ENCODE data around the gene STAT6. TPM values are rescaled to one million over a fixed set of nuclear protein-coding genes. Genes with fewer than 3 reads are reported as not detected.
A peak's percentile ranks its signal among the peaks of the same experiment; 100 is the strongest.

The STAT6 gene
- total and polyA plus RNA-seq, 2 experiments from 2014 or later: 78.9 to 80.0 TPM

DNA sequence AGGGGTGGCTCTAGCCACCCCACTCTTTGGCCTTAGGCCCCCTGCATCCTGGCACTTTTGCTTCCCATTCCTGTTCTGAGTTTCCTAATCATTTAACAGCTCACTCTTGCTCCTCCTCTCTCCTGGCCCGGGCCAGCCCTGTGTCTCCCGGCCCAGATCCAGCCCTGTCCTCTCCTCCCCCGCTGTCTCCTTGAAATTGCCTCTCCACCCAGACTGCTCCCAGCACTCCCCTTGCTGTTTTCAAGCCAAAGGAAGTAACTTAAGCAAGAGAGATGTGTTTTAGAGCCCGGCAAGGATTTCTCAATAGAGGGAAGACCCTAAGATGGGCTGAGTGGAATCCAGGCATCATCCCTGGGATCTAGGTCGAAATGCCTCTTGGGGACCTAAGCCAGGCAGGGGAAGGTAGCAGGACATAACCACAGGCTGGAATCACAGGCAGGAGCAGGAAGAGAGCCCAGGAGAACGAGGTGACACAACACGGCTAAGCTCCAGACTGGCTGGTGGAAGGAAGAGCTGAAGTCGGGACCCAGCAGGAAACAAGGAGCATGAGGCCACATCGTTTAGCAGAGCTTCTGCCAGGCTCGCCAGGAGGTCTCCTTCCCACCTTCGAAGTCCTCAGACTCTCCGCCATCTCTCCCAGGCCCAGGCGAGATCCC, 38.2 kb upstream of the STAT6 start:
- Histone ChIP-seq H4K20me1 (ENCODE audit: insufficient read depth, poor library complexity, severe bottlenecking) (no peaks in the 10 kb centered on the region), H3K4me1 (ENCODE audit: insufficient read depth) (peaks cover 75% of the 10 kb centered on the region), H3K27me3 (no peaks in the 10 kb centered on the region), H3K9me3 (ENCODE audit: low read depth) (no peaks in the 10 kb centered on the region), H3K4me3 (no peak overlapping the region), H3K27ac (peak overlapping the region; percentile 98), H3K4me2 (peak overlapping the region; percentile 71), H2AFZ (no peak overlapping the region), H3K79me2 (peaks cover 42% of the 10 kb centered on the region), H3K36me3 (replicated peaks; ENCODE audit: insufficient read depth, low read depth) (no peaks in the 10 kb centered on the region), H3K9me2 (replicated peaks; ENCODE audit: insufficient read depth) (no peaks in the 10 kb centered on the region)
- TF ChIP-seq, protein P1, sequence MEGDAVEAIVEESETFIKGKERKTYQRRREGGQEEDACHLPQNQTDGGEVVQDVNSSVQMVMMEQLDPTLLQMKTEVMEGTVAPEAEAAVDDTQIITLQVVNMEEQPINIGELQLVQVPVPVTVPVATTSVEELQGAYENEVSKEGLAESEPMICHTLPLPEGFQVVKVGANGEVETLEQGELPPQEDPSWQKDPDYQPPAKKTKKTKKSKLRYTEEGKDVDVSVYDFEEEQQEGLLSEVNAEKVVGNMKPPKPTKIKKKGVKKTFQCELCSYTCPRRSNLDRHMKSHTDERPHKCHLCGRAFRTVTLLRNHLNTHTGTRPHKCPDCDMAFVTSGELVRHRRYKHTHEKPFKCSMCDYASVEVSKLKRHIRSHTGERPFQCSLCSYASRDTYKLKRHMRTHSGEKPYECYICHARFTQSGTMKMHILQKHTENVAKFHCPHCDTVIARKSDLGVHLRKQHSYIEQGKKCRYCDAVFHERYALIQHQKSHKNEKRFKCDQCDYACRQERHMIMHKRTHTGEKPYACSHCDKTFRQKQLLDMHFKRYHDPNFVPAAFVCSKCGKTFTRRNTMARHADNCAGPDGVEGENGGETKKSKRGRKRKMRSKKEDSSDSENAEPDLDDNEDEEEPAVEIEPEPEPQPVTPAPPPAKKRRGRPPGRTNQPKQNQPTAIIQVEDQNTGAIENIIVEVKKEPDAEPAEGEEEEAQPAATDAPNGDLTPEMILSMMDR (IDR thresholded peaks at IDR 0.05; ENCODE audit: poor library complexity): no peak
- TF ChIP-seq EZH2phosphoT487 (IDR thresholded peaks at IDR 0.05; ENCODE audit: low read depth, severe bottlenecking, unreplicated experiment): no peak
- TF ChIP-seq EZH2 (IDR thresholded peaks at IDR 0.05; ENCODE audit: borderline replicate concordance): no peak
- WGBS (ENCODE audit: low lambda C conversion rate, missing lambda C conversion rate): 64% methylated on average over 13 of the region's 13 CpGs
- DNase-seq (ENCODE audit: low spot score): peak; percentile 56

DNA sequence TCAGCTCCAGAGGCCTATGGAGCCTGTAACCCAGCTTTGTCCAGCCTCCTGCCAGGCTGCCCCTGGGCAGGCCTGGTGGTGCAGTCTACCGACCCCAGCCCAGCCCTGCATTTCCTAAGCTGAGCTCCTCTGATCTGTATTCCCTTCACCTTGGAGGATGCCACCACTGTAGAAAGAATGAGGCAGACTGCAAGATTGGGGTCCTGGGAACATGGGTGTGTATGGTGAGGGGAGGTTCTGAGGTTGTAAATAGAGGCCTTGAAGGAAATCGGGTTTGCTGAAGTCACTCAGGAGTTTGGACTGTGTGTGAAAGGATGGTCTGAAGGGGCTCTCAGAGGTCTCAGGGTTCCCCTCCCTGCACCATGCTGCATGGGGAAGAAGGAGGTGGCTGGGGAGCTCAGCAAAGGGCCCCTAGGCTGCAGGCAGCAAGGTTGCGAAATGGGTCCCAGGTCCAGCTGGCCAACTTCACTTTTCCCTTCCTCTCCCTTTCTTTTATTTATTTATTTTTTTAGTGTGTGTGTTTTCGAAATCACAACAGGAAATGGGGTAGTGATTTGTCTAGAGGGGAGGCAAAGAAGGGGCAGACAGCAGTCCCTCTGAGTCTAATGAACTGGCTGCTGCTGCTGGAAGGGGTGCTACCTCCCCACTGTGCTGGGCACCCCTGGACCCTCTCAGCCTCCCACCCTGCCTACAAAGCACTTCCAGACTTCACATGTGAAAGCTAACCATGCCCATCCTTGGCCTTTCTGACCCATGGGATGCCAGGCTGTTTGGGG, 37.5 kb upstream of the STAT6 start:
- TF ChIP-seq EZH2 (IDR thresholded peaks at IDR 0.05; ENCODE audit: borderline replicate concordance): no peak
- peaks cover 75% of the 10 kb centered on the region for H3K4me1 ChIP-seq (ENCODE audit: insufficient read depth)
- no peaks in the 10 kb centered on the region for H4K20me1 ChIP-seq (ENCODE audit: insufficient read depth, poor library complexity, severe bottlenecking)
- H2AFZ ChIP-seq: no peak overlapping the region
- H3K9me2 ChIP-seq (replicated peaks; ENCODE audit: insufficient read depth): no peaks in the 10 kb centered on the region
- H3K27ac ChIP-seq: peak overlapping the region; percentile 98
- no peaks in the 10 kb centered on the region for H3K9me3 ChIP-seq (ENCODE audit: low read depth)
- no peaks in the 10 kb centered on the region for H3K27me3 ChIP-seq
- H3K4me3 ChIP-seq: no peak overlapping the region
- peak overlapping the region; percentile 71 for H3K4me2 ChIP-seq
- 67% methylated on average over 4 of the region's 4 CpGs for WGBS (ENCODE audit: low lambda C conversion rate, missing lambda C conversion rate)
- no peaks in the 10 kb centered on the region for H3K36me3 ChIP-seq (replicated peaks; ENCODE audit: insufficient read depth, low read depth)
- peaks cover 45% of the 10 kb centered on the region for H3K79me2 ChIP-seq
- peak; percentile 68 for DNase-seq (ENCODE audit: low spot score)

DNA sequence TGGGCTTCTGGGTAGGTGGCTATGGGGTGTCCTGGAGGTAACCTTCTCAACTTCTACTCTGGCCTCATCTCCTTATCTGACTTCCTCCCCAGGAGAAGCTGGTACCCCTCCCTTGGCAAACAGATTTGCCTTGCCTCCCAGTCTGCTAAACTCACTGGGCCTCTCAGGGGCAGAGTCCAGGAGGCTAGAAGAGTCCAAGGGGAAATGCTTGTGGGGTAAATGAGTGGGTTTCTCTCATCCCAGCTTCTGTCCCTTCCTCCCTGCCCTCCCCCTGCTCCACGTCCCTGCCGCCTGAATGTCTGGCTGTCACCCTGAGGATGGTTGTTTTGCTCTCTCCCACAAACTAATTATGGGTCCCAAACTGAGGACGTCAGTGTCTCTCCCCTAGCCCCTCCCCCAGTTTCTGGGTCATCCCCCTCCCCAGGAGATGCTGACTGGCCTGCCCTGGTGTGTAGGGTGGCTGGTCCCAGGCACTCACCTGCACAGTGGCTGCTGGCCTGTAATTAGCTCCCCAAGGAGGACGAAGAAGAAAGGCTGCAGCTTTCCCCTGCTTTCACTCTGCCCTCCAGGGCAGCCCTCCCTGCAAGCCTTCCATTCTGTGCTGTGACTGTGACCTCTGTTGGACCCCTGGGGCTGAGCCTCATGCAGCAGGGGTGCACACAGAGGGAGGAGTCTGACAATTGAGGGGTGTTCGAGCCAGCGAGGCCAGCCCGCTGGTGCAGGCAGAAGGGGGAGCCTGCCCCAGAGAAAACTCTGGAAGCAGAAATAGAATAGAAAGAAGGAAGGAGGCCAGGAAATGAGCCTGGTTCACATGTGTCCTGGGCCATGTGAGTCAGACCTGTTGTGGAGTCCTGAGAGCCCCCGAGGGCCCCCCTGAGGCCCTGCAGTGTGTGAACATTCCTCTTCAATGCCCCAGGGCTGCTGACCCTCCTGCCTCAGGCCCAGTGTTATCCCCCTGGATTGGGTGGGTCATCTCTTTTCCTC, 36.1 kb upstream of the STAT6 start, which contains the start of gene LRP1-AS:
Gene LRP1-AS (minus strand): TSS at position 659 of the 984 bp plus-strand sequence.
- Histone ChIP-seq H3K9me2 (replicated peaks; ENCODE audit: insufficient read depth) (no peaks in the 10 kb centered on the region), H3K79me2 (peaks cover 47% of the 10 kb centered on the region), H3K4me1 (ENCODE audit: insufficient read depth) (peaks cover 68% of the 10 kb centered on the region), H3K27me3 (no peaks in the 10 kb centered on the region), H3K27ac (peak within 1 kb of the TSS; percentile 98), H3K4me3 (no peak within 1 kb of the TSS), H2AFZ (no peak within 1 kb of the TSS), H4K20me1 (ENCODE audit: insufficient read depth, poor library complexity, severe bottlenecking) (no peaks in the 10 kb centered on the region), H3K36me3 (replicated peaks; ENCODE audit: insufficient read depth, low read depth) (no peaks in the 10 kb centered on the region), H3K4me2 (peak within 1 kb of the TSS; percentile 71), H3K9me3 (ENCODE audit: low read depth) (no peaks in the 10 kb centered on the region)
- DNase-seq (ENCODE audit: low spot score): peak; percentile 83
- TF ChIP-seq EZH2phosphoT487 (IDR thresholded peaks at IDR 0.05; ENCODE audit: low read depth, severe bottlenecking, unreplicated experiment) (no peak), EZH2 (IDR thresholded peaks at IDR 0.05; ENCODE audit: borderline replicate concordance) (no peak)
- TF ChIP-seq, protein P1 (IDR thresholded peaks at IDR 0.05; ENCODE audit: poor library complexity): no peak
- 46% methylated on average over 7 of the region's 8 CpGs for WGBS (ENCODE audit: low lambda C conversion rate, missing lambda C conversion rate)

All from hepatocyte (in vitro differentiated cells).